Left lung (tissue), 14 donors: Measurements from ENCODE around the gene OR5H2. TPM values are rescaled to one million over a fixed set of nuclear protein-coding genes. Genes with fewer than 3 reads are reported as not detected.

Experiments used
- ATAC-seq: fragments of 200-7000 bp; cut with Tn5 transposase; one replicate; pipeline ENCODE4 v1.9.1; 2020; ENCODE audit warnings: moderate library complexity
- DNase-seq, 4 donors: peaks; one replicate each; pipeline ENCODE4 v3.0.0-alpha.2; 2013 to 2020
- H3K27ac ChIP-seq, 2 donors: fragments of 200-600 bp; sonication (generic) in 1 of 2; one replicate each; pipeline versions ENCODE4 v1.5.0 to v1.8.0; 2020 to 2021
- H3K27me3 ChIP-seq, 2 donors: fragments of 200-600 bp; sonication (generic) in 1 of 2; one replicate each; pipeline versions ENCODE4 v1.5.0 to v1.8.0; 2020 to 2021
- H3K36me3 ChIP-seq, 2 donors: fragments of 200-600 bp; sonication (generic) in 1 of 2; one replicate each; pipeline versions ENCODE4 v1.5.0 to v1.8.0; 2020 to 2021
- H3K4me1 ChIP-seq, 2 donors: fragments of 200-600 bp; one replicate each; pipeline ENCODE4 v1.8.0; 2021
- H3K4me3 ChIP-seq, 2 donors: fragments of 200-600 bp; sonication (generic) in 1 of 2; one replicate each; pipeline versions ENCODE4 v1.5.0 to v1.8.0; 2020 to 2021; ENCODE audit warnings: mild to moderate bottlenecking in 1 of 2
- H3K9me3 ChIP-seq, 2 donors: fragments of 200-600 bp; sonication (generic) in 1 of 2; one replicate each; pipeline versions ENCODE4 v1.5.0 to v1.8.0; 2020 to 2021
- CTCF ChIP-seq, 2 donors: fragments of 200-600 bp; sonication (generic) in 1 of 2; IDR thresholded peaks; one replicate each; pipeline versions ENCODE4 v1.5.0 to v1.8.0; 2021; ENCODE audit warnings: antibody characterized with exemption in 2 of 2
- intact Hi-C, 2 donors: fragments of 100-400 bp; cut with DNase I; formaldehyde crosslinking; loops; one replicate each; pipeline versions ENCODE4 v1.11.2 to v1.14.2; 2022
- long read RNA-seq, 12 donors: library from polyadenylated mRNA in 2 of 12; unstranded in 2 of 12; transcript quantifications; one replicate each; pipeline ENCODE4 v2.0.0 and lab custom pipeline, GENCODE V29; 2019 to 2026
- polyA plus RNA-seq, 6 donors: library from polyadenylated mRNA; unstranded; fragments of 120-200 nt; gene quantifications; one replicate each; pipeline ENCODE4 v1.2.1, GENCODE V29; 2013; ENCODE audit not compliant: insufficient read length in 6 of 6
- total RNA-seq, 2 donors: library from RNA; stranded (reverse); fragmentation: NEBNext Ultra II Directional; extraction: Animal tissue kit (Norgen Biotek cat#: 25700); gene quantifications; one replicate each; pipeline ENCODE4 v1.2.1, GENCODE V29; 2021
- donor health status: DM: no; HTN: yes; CAD: no.
- donor health status: DM: no; HTN: no; CAD: no.

OR5H2 gene
- total RNA-seq: not detected
- not detected for polyA plus RNA-seq
- long read RNA-seq, donor 1: 0 reads
- long read RNA-seq, donor 2: 0 reads
- long read RNA-seq, donor 3: 0 reads
- long read RNA-seq, donor 4: 0 reads
- long read RNA-seq, donor 5: 0 reads
- long read RNA-seq, donor 6: 0 reads
- long read RNA-seq, donor 7: 0 reads
- long read RNA-seq, donor 8: 0 reads
- long read RNA-seq, donor 9: 0 reads
- long read RNA-seq, donor 10: 0 reads
- long read RNA-seq, donor 11: 0 reads
- long read RNA-seq, donor 12: 0 reads

GRCh38 chr3:98282205-98282604 is at the start of gene OR5H2:
Gene OR5H2 (plus strand): TSS chr3:98282505. CDS start chr3:98282903, 398 bp downstream.
- intact Hi-C loops: no loop called here
- H3K9me3 ChIP-seq: peaks cover 0 to 2% of the 10 kb centered on the region in 2 donors
- no peaks in the 10 kb centered on the region for H3K4me1 ChIP-seq
- ATAC-seq (no peak), DNase-seq (no peak)
- no peak for TF ChIP-seq CTCF (IDR thresholded peaks at IDR 0.05)
- no peak within 1 kb of the TSS for H3K4me3 ChIP-seq
- H3K36me3 ChIP-seq: no peaks in the 10 kb centered on the region
- H3K27ac ChIP-seq: no peak within 1 kb of the TSS
- no peaks in the 10 kb centered on the region for H3K27me3 ChIP-seq

GRCh38 chr3:98233468-98233867 is 48.8 kb upstream of the OR5H2 start:
- no peak for ATAC-seq
- no peak for TF ChIP-seq CTCF (IDR thresholded peaks at IDR 0.05)
- intact Hi-C loops: no loop called here

GRCh38 chr3:98240131-98240530 is 42.2 kb upstream of the OR5H2 start:
- Histone ChIP-seq H3K36me3 (no peaks in the 10 kb centered on the region), H3K9me3 (no peaks in the 10 kb centered on the region), H3K27ac (no peak overlapping the region), H3K27me3 (no peaks in the 10 kb centered on the region), H3K4me1 (no peaks in the 10 kb centered on the region), H3K4me3 (no peak overlapping the region)
- no peak for TF ChIP-seq CTCF (IDR thresholded peaks at IDR 0.05)
- ATAC-seq (peak; percentile 47), DNase-seq (peak in 1 of 4 donors; percentile 4)
- intact Hi-C loops: no loop called here

More at GRCh38 chr3:98233468-98233867, 48.8 kb upstream of the OR5H2 start:
- no peak overlapping the region for H3K27ac ChIP-seq
- no peak for DNase-seq
- no peaks in the 10 kb centered on the region for H3K4me1 ChIP-seq
- no peaks in the 10 kb centered on the region for H3K9me3 ChIP-seq
- H3K27me3 ChIP-seq: no peaks in the 10 kb centered on the region
- H3K36me3 ChIP-seq: no peaks in the 10 kb centered on the region
- H3K4me3 ChIP-seq: no peak overlapping the region

GRCh38 chr3:98242155-98242554 is 40.1 kb upstream of the OR5H2 start:
- Histone ChIP-seq H3K9me3 (no peaks in the 10 kb centered on the region), H3K4me1 (no peaks in the 10 kb centered on the region), H3K27me3 (no peaks in the 10 kb centered on the region), H3K4me3 (no peak overlapping the region), H3K27ac (no peak overlapping the region), H3K36me3 (no peaks in the 10 kb centered on the region)
- DNase-seq (no peak), ATAC-seq (no peak)
- no peak for TF ChIP-seq CTCF (IDR thresholded peaks at IDR 0.05)
- intact Hi-C loops: no loop called here

GRCh38 chr3:98243843-98244242 is 38.5 kb upstream of the OR5H2 start:
- TF ChIP-seq CTCF (IDR thresholded peaks at IDR 0.05): no peak
- no peak overlapping the region for H3K4me3 ChIP-seq
- intact Hi-C loops: no loop called here
- DNase-seq (no peak), ATAC-seq (no peak)
- no peaks in the 10 kb centered on the region for H3K4me1 ChIP-seq
- H3K36me3 ChIP-seq: no peaks in the 10 kb centered on the region
- no peaks in the 10 kb centered on the region for H3K27me3 ChIP-seq
- H3K9me3 ChIP-seq: no peaks in the 10 kb centered on the region
- no peak overlapping the region for H3K27ac ChIP-seq
